Sigmoid colon (tissue), 4 donors: ENCODE measurements around the gene CCL26.

Experiments used
- CTCF ChIP-seq, 4 experiments: fragments of 450-650 bp in 3 of 4; fragments of 200-600 bp in 1 of 4; IDR thresholded peaks; one replicate each; pipeline ENCODE4 v1.5.1; 2016 to 2019; ENCODE audit warnings: antibody characterized with exemption in 4 of 4, mild to moderate bottlenecking in 3 of 4, moderate library complexity in 2 of 4
- EP300 ChIP-seq, 4 donors: sonication (generic); formaldehyde crosslinking; IDR thresholded peaks; one replicate each; pipeline ENCODE4 v1.6.1; 2017; ENCODE audit warnings: antibody characterized with exemption in 4 of 4
- POLR2A ChIP-seq, 2 donors: fragments of 450-650 bp; IDR thresholded peaks; one replicate each; pipeline ENCODE4 v1.6.1; 2016; ENCODE audit warnings: antibody characterized with exemption in 2 of 2, mild to moderate bottlenecking in 2 of 2, moderate library complexity in 2 of 2
- POLR2AphosphoS5 ChIP-seq, 4 donors: sonication (generic); formaldehyde crosslinking; IDR thresholded peaks; one replicate each; pipeline ENCODE4 v1.6.1; 2017; ENCODE audit warnings: antibody characterized with exemption in 4 of 4

GRCh38 chr7:75776295-75776971, 4.4 kb upstream of the CCL26 start:
- TF ChIP-seq POLR2A (IDR thresholded peaks at IDR 0.05) (no peak), CTCF (IDR thresholded peaks at IDR 0.05) (no peak), POLR2AphosphoS5 (IDR thresholded peaks at IDR 0.05) (no peak), EP300 (IDR thresholded peaks at IDR 0.05) (no peak)
